H4 (cell line): ENCODE results near the gene ELOB. TPM values are rescaled to one million over a fixed set of nuclear protein-coding genes. Genes with fewer than 3 reads are reported as not detected.
"Not testable (repeated sequence)": the region's sequence is repeated elsewhere in the genome, so short reads cannot be mapped to it uniquely, and the experiment has no call there.

ENCODE experiments used
- DNase-seq: peaks from one replicate; pipeline ENCODE4 v3.0.0-alpha.2; 2015; ENCODE audit warnings: low spot score
- total RNA-seq: library from RNA; depleted of rRNA; stranded (reverse); fragments of >200 nt; shearing (Covaris generic); gene quantifications from 2 replicates; pipeline ENCODE4 v1.2.3, GENCODE V29; 2014

ELOB gene
- total RNA-seq, 1 experiment from 2014 or later = 495 TPM

GRCh38 chr16:2748757-2749455, 28.2 kb downstream of the ELOB start:
- DNase-seq = no peak

GRCh38 chr16:2745961-2746360, 31.1 kb downstream of the ELOB start:
- no peak for DNase-seq

GRCh38 chr16:2745116-2745890, 31.8 kb downstream of the ELOB start:
- DNase-seq = no peak

DNA sequence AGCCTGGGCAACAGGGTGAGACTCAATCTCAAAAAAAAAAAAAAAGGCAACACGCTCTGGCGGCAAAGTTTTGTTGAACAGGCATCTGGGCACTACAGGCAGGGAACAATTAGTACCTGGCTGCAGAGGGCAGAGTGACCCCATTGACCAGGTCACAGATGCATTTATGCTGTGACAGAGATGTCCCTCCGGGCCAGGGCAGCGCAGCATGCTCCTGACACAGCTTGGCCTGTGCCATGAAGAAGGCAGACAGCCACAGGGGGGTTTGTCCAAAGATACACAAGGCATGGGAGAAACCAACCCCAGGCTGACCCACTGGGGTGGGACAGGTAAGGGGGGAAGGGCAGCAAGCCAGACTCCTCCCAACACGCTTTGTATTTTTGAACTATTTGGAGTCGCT, 32.4 kb downstream of the ELOB start:
- DNase-seq = no peak

DNA sequence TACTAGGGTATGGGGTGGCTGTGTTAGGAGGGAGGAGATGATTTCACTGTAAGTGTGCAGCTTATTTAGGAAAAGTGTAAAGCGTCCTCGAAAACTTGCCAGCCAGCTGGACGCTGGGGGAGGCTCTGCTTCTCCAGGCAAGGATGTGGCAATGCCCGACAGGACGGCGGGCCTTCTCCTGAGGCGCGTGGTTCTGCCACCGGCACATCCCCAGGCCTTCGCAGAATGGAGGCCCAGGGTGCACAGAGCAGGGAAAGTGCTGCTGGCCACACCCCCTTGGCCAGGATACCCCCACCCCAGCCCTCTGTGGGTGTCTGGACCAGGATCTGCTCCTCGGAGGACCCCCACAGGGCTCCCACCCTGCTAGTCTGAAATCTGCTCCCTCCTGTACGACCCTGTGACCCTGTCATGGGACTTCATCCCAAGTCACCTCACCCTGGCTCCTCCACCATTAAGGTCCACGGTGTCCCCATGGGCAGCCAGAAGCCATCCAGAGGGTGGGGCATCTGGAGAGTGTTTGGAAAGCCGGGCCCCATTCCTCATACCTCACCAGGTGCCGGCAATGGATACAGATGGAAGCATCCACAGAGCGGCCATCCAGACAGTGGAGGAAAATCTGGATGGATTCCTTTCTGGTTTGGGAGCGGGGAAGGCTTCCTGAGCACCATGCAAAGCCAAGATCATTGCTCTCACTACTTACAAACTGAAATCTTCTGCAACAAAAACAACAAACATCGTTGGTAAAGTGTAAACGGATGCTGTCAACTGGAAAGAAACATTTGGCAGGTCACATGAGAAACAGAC, 33.9 kb downstream of the ELOB start:
- DNase-seq = no peak

GRCh38 chr16:2742323-2743006, 34.6 kb downstream of the ELOB start:
- no peak for DNase-seq

DNA sequence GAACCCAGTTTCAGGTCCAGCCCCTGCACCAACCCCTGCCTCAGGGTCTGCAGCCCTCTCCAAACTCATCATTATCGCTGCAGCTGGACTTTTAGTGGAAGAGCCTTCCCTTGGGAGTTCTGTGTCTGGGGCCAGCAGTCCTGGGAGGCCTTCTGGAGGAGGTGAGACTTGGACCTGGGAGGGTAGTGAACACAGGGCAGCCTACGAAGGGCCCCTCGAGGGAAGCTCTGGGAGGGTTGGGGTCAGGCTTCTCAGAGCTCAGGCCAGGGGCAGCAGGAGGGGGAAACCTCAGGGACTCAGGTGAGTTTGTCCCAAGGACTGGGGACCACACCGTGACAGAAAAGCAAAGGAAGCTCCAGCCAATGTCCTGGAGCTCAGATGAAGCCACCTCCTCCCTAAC, 35.9 kb downstream of the ELOB start:
- DNase-seq = no peak

- DNase-seq = no peak
Observed at GRCh38 chr16:2740476-2740875, 36.6 kb downstream of the ELOB start.

DNA sequence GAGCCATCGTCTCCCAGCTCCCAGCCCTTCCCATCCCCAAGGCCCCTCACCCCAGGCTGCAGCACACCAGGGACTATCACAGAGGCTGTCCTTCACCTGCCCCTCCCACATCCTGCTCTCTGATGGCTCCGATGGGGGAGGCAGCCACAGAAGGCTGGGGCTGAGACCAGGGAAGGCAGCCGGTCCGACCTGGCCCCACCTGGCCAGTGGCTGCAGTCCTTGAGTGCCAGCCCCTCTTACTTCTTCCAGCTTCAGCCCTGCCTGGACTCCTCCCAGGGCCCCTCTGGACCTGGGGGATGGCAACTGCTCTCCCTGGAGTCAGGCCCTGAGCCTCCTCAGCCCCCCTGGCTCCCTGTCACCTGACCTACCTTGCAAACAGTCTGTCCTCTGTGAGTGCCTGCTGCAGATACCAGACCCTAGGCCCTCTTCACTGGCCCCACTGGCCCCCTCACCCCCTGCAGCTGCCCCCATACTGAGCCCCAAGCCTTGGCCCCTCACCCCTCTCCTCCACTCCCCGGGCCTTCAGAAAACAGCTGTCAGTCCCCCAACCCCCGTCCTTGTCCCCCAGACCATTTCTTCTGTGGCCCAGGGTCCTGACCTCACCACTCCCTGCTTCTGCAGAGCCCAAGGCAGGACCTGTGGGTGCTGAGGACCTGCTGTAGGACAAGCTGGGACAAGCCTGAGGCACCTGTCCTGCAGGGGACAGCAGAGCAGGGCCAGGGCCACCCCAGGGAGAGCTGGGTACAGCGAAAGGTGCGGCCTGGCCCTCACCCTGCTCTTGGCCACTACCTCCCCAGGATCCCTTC, 37.3 kb downstream of the ELOB start:
- no peak for DNase-seq

DNA sequence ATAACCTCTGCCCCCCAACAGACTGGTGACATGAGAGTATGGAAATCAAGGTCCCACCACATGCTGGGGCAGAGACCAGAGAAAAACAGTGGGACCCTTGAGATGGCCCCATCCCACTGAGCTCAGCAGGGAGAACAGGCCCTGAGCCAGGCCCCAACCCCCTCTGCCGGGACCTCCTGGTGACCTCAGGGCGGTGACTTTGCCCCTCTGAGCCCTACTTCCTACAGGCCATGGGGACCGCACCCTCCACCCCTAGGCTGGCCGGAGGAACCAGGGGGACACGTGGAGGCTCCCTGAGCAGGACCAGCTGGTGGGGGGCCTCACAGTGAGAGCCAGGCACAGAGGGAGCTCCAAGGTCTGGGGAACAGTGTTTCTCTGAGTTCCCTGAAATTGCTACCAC, 38.5 kb downstream of the ELOB start:
- DNase-seq = no peak

DNA sequence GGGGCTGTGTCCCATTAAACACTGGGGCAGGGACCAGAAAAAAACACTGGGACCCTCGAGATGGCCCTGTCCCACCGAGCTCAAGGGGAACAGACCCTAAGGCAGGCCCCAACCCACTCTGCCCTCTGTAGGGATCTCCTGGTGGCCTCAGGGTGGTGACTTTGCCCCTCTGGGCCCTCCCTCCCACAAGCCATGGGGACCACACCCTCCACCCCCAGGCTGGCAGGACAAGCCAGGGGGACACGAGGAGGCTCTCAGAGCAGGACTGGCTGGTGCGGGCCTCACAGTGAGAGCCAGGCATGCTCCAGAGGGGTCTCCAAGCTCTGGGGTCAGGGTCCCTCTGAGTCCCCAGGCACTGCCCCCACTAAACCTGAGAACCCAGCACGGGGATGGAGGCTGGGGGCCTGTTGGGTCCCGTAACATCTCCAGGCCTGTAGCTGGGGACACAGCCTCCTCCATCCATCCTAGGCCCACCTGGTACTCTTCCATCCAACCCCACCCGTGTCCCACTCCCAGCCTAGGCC, 39.1 kb downstream of the ELOB start:
- no peak for DNase-seq

DNA sequence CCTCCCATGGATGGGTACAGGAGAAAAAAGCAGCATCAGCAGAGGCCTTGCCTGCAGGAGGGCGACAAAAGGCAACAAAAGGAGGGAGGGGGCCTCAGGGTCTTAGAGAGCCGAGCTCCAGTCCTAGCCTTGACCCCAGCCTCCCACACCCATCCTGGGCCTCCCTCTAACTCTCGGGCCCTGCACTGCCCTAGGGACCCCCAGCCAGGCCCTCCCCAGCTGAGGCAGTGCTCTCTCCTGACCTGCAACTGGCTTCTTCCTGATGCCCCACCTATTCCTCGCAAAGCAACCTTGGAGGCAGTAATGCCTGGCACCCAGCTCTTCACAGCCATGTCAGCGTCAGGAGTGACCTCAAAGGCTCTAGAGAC, 39.9 kb downstream of the ELOB start:
- no peak for DNase-seq

- no peak for DNase-seq
Observed at GRCh38 chr16:2736476-2737237, 40.4 kb downstream of the ELOB start.

DNA sequence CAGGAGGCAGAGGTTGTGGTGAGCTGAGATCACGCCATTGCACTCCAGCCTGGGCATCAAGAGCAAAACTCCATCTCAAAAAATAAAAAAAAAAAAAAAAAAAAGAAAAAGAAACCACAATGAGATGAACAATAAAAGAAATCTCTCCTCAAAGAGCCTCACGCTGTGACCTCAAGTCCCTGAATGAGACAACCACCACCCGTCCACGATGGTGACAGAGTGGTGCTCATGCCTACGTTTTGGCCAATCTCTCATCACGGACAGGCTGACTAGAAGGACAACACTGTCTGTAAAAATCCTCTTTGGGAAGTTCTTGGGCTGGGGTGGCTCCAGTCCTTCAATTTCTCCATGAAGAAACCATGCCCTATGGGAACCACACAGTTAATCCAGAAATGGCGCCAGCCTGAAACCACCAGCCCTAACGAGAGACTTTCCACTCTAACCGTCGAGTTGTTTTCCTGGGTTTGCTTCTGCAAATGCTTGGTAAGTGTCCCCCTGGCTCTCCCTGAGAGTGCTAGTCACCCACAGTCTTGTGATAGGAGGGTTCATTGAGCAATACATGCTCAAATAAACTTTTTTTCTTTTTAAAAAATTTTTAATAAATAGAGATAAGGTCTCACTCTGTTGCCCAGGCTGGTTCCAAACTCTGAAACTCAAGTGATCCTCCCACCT, 42.1 kb downstream of the ELOB start:
- no peak for DNase-seq

DNA sequence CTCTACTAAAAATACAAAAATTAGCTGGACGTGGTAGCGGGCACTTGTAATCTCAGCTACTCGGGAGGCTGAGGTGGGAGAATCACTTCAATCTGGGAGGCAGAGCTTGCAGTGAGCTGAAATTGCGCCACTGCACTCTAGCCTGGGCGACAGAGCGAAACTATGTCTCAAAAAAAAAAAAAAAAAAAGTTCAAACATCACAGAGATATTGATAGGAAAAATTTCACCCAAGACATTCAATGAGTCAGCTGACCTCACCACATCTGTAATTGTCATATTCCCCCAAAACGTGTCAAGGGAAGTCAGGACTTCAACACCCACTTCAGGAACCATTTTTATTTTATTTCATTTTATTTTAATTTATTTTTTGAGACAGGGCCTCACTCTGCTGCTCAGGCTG, 49.0 kb downstream of the ELOB start:
- DNase-seq = no peak

- DNase-seq = no peak
Observed at GRCh38 chr16:2726923-2727322, 50.2 kb downstream of the ELOB start.

GRCh38 chr16:2724816-2725348, 52.2 kb downstream of the ELOB start:
- DNase-seq = no peak

GRCh38 chr16:2724088-2724676, 52.9 kb downstream of the ELOB start:
- DNase-seq = no peak

GRCh38 chr16:2721634-2722173, 55.4 kb downstream of the ELOB start:
- not testable (repeated sequence) for DNase-seq
